Small intestine (tissue), 7 donors: Measurements from ENCODE around the gene TBCD. TPM values are rescaled to one million over a fixed set of nuclear protein-coding genes. Genes with fewer than 3 reads are reported as not detected.
A peak's percentile ranks its signal among the peaks of the same experiment; 100 is the strongest.

Source experiments
- DNase-seq, 2 donors: peaks; one replicate each; pipeline versions ENCODE4 v3.0.0 to v3.0.0-alpha.2; 2013
- FAIRE-seq: peaks from 2 replicates; lab custom pipeline; 2012; peaks lifted over from hg19 to GRCh38; lab: Jason Lieb, UNC
- H3K27ac ChIP-seq, 3 donors: one replicate each; pipeline ENCODE4 v1.5.1; 2013; ENCODE audit warnings: low read length in 2 of 3, mild to moderate bottlenecking in 2 of 3, control low read depth in 1 of 3, inconsistent platforms in 1 of 3, low read depth in 1 of 3, moderate library complexity in 1 of 3
- H3K27me3 ChIP-seq, 3 donors: one replicate each; pipeline ENCODE4 v1.6.1; 2013; ENCODE audit warnings: low read length in 3 of 3, inconsistent platforms in 1 of 3; ENCODE audit not compliant: control insufficient read depth in 3 of 3, insufficient read depth in 3 of 3
- H3K36me3 ChIP-seq, 3 donors: one replicate each; pipeline ENCODE4 v1.6.1; 2013; ENCODE audit warnings: low read length in 3 of 3, inconsistent platforms in 1 of 3, low read depth in 1 of 3, mild to moderate bottlenecking in 1 of 3, moderate library complexity in 1 of 3; ENCODE audit not compliant: control insufficient read depth in 3 of 3, insufficient read depth in 2 of 3
- H3K4me1 ChIP-seq, 3 donors: one replicate each; pipeline ENCODE4 v1.6.1; 2013; ENCODE audit warnings: low read length in 2 of 3, inconsistent platforms in 1 of 3, low read depth in 1 of 3, mild to moderate bottlenecking in 1 of 3, moderate library complexity in 1 of 3; ENCODE audit not compliant: control insufficient read depth in 3 of 3, insufficient read depth in 2 of 3
- H3K4me3 ChIP-seq, 3 donors: one replicate each; pipeline ENCODE4 v1.5.1; 2013; ENCODE audit warnings: low read length in 3 of 3, control low read depth in 1 of 3, inconsistent platforms in 1 of 3, low read depth in 1 of 3, mild to moderate bottlenecking in 1 of 3, moderate library complexity in 1 of 3
- H3K9me3 ChIP-seq, 2 donors: one replicate each; pipeline ENCODE4 v1.6.1; 2013; ENCODE audit warnings: low read depth in 1 of 2, low read length in 1 of 2; ENCODE audit not compliant: control insufficient read depth in 2 of 2, insufficient read depth in 1 of 2
- WGBS, 3 donors: extraction: QIAGEN DNeasy Blood & Tissue Kit; methylation state at CpG; one replicate each; pipeline ENCODE4 v1.1.7; 2013; 5-methylcytosine and 5-hydroxymethylcytosine counted together
- polyA plus RNA-seq, 4 donors: library from polyadenylated mRNA; stranded (reverse) in 3 of 4; unstranded in 1 of 4; fragments of 200-250 nt in 3 of 4; fragments of 120-200 nt in 1 of 4; gene quantifications; one replicate each; pipeline versions ENCODE4 v1.2.1 to v1.2.3, GENCODE V29; 2013
- donor health status: healthy with polysubstance abuse.
- donor health status: control.
- donor health status: control.
- donor health status: Bipolar disorder and iron deficiency.
- donor health status: healthy.

The TBCD gene
- polyA plus RNA-seq, 4 donors: 38.7 to 83.7 (median 67.3) TPM

- DNase-seq (no peak), FAIRE-seq (no peak)
- peaks cover 0 to 68% (median 0%) of the 10 kb centered on the region in 3 donors for H3K36me3 ChIP-seq
- WGBS, 3 donors: 82 to 89% (median 88%) methylated on average over 14 of the region's 14 CpGs
- no peaks in the 10 kb centered on the region for H3K27me3 ChIP-seq
- no peaks in the 10 kb centered on the region for H3K4me1 ChIP-seq
- no peak overlapping the region for H3K4me3 ChIP-seq
- no peak overlapping the region for H3K27ac ChIP-seq
- H3K9me3 ChIP-seq: no peaks in the 10 kb centered on the region
Measured at GRCh38 chr17:82911822-82912221, 160.0 kb downstream of the TBCD start.

DNA sequence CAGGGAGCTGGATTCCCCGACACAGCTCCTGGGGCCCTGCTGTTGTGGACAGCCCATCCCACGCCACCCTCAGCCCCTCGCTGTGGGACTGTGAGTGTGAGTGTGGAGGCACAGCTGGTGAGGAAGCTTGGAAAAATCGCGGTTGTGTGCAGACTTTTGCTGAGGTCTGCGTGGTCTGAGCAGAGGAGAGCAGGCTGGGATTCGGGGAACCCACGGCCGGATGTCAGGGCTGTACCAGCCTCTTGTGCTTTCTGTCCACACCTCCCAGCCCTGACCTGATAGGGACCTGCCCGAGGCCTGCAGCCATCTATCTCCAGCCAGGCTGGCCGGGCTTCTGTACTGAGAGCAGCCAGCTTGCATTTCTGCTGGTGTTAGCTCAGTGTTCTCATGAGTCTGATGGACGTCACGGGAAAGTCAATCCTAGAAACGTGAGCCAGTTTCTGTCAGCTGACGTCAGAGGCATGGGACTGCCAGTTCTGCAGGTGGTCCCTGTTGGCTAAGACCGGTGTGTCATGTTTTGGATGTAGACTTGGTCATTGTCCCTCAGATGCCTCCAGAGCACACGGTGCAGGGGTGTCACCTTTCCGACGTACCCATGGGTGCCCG, 160.7 kb downstream of the TBCD start:
- DNase-seq: no peak
- Histone ChIP-seq H3K9me3 (no peaks in the 10 kb centered on the region), H3K4me1 (no peaks in the 10 kb centered on the region), H3K27me3 (no peaks in the 10 kb centered on the region), H3K27ac (no peak overlapping the region), H3K36me3 (peaks cover 0 to 63% (median 0%) of the 10 kb centered on the region in 3 donors), H3K4me3 (no peak overlapping the region)
- 91 to 97% (median 92%) methylated on average over 20 of the region's 20 CpGs for WGBS, 3 donors
- no peak for FAIRE-seq

GRCh38 chr17:82913304-82914043, 161.6 kb downstream of the TBCD start:
- no peaks in the 10 kb centered on the region for H3K9me3 ChIP-seq
- no peak overlapping the region for H3K27ac ChIP-seq
- DNase-seq (no peak), FAIRE-seq (no peak)
- 95 to 96% (median 95%) methylated on average over 44 of the region's 44 CpGs for WGBS, 3 donors
- no peaks in the 10 kb centered on the region for H3K4me1 ChIP-seq
- no peak overlapping the region for H3K4me3 ChIP-seq
- H3K27me3 ChIP-seq: no peaks in the 10 kb centered on the region
- H3K36me3 ChIP-seq: peaks cover 0 to 62% (median 0%) of the 10 kb centered on the region in 3 donors

GRCh38 chr17:82914375-82914774, 162.5 kb downstream of the TBCD start:
- WGBS, 3 donors: 66 to 73% (median 71%) methylated on average over 16 to 19 of the region's 19 CpGs
- H3K4me3 ChIP-seq: no peak overlapping the region
- FAIRE-seq (no peak), DNase-seq (no peak)
- H3K27me3 ChIP-seq: no peaks in the 10 kb centered on the region
- no peak overlapping the region for H3K27ac ChIP-seq
- peaks cover 0 to 60% (median 0%) of the 10 kb centered on the region in 3 donors for H3K36me3 ChIP-seq
- H3K4me1 ChIP-seq: no peaks in the 10 kb centered on the region
- H3K9me3 ChIP-seq: no peaks in the 10 kb centered on the region

DNA sequence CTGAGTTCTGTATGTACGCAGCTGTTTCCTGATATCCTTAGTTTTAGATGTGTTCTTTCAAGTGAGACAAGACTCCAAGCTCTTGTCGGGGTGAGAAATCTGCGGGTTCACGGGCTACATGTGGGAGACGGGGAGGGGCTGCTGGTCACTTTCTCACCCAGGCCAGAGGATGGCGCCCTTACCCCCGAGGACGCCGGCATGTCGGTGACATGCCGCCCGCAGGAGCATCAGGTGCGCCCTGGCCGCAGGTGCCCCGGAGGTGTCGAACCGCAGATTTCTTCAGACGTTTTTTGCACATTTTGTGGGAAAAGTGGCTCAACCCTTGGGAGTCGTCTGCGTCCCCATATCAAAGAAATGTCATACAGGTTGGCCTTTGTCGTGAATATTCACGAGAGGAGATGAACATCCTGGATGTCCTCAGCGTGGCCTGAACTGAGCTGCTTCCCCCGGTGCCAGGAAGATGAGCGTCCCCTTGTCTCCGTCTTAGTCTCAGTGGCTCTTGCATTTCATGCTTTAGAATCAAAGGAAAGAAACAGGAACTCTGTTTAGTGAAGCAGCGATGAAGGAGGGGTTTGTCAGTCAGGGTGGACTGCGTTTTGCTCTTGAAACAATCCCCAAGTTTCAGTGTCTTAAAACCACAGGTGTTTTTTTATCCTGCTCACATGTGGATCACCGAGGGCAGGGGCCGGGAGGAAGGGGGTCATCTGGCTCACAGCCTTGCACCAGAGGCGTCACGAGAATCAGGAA, 163.3 kb downstream of the TBCD start:
- Histone ChIP-seq H3K4me3 (no peak overlapping the region), H3K9me3 (no peaks in the 10 kb centered on the region), H3K36me3 (peaks cover 0 to 61% (median 0%) of the 10 kb centered on the region in 3 donors), H3K4me1 (no peaks in the 10 kb centered on the region), H3K27ac (no peak overlapping the region), H3K27me3 (no peaks in the 10 kb centered on the region)
- no peak for FAIRE-seq
- no peak for DNase-seq
- 92 to 95% (median 92%) methylated on average over 32 of the region's 32 CpGs for WGBS, 3 donors

GRCh38 chr17:82915757-82916027, 163.8 kb downstream of the TBCD start:
- no peak for DNase-seq
- Histone ChIP-seq H3K27me3 (no peaks in the 10 kb centered on the region), H3K9me3 (no peaks in the 10 kb centered on the region), H3K4me1 (no peaks in the 10 kb centered on the region), H3K36me3 (peaks cover 0 to 62% (median 0%) of the 10 kb centered on the region in 3 donors), H3K27ac (no peak overlapping the region), H3K4me3 (no peak overlapping the region)
- 82 to 89% (median 88%) methylated on average over 11 of the region's 11 CpGs for WGBS, 3 donors
- FAIRE-seq: no peak

DNA sequence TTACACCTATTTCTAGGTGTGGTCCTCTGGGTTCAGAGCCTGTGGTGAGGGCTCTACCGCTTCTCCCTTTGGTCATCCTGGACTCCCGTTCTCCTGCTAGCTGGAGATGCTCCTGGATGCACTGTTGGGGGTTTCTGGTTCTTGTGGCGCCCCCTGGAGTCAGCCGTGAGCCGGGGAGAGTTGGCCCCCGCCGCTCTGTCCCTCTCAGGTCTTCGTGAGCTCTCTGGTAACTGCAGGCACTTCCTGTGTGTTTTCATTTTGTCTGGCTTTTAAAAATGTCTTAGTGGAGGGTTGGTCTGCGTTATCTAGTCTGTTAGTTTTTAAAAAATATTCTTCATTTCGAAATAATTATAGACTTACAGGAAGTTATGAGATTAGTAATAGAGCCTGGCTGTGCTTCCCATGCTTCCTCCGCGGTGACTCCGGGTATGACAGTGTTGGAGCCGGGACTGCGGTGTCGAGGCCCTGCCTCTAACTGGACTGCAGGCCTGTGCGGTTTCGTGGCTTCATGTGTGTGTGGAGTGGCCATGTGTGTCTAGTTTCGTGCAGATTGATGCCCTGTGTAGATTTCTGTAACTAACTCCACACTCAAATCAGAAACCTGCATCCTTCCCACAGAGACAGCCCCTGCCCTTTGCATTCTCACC, 166.0 kb downstream of the TBCD start:
- no peaks in the 10 kb centered on the region for H3K9me3 ChIP-seq
- H3K27me3 ChIP-seq: no peaks in the 10 kb centered on the region
- H3K27ac ChIP-seq: no peak overlapping the region
- WGBS, 3 donors: 78 to 88% (median 79%) methylated on average over 19 of the region's 19 CpGs
- DNase-seq (peak in 1 of 2 donors; percentile 8), FAIRE-seq (no peak)
- peaks cover 0 to 54% (median 0%) of the 10 kb centered on the region in 3 donors for H3K36me3 ChIP-seq
- H3K4me1 ChIP-seq: no peaks in the 10 kb centered on the region
- H3K4me3 ChIP-seq: no peak overlapping the region

DNA sequence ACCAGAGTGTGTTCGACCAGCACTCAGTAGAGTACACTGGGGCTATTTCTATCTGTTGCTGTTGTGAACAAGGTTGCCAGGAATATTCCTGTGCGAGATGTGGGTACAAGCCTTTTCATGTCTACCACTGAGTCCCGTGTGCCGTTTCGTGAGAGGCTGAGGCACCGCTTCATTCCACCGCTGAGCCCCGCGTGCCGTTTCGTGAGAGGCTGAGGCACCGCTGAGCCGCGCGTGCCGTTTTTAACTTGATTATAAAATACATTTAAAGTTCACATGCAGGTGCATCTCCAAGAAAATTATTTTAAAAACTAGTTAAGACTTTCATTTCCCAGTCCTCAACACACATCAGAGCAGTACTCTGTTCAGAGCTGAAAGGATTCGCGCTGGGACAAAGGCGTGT, 166.6 kb downstream of the TBCD start:
- Histone ChIP-seq H3K9me3 (no peaks in the 10 kb centered on the region), H3K27me3 (no peaks in the 10 kb centered on the region), H3K27ac (no peak overlapping the region), H3K4me1 (no peaks in the 10 kb centered on the region), H3K4me3 (no peak overlapping the region), H3K36me3 (peaks cover 0 to 53% (median 0%) of the 10 kb centered on the region in 3 donors)
- WGBS, 3 donors: 95 to 96% (median 96%) methylated on average over 19 of the region's 19 CpGs
- no peak for FAIRE-seq
- no peak for DNase-seq
